ENCODE data around the gene DNAH14. TPM values are rescaled to one million over a fixed set of nuclear protein-coding genes. Genes with fewer than 3 reads are reported as not detected.
"Not testable (repeated sequence)": the region's sequence is repeated elsewhere in the genome, so short reads cannot be mapped to it uniquely, and the experiment has no call there.

DNAH14 gene
- total and polyA plus RNA-seq, 2 experiments from 2014 or later = 55.3 to 80.2 TPM

GRCh38 chr1:224880593-224881307 lies 48.7 kb upstream of the DNAH14 start:
- H3K9me2 ChIP-seq (ENCODE audit: insufficient read depth) = no peaks in the 10 kb centered on the region
- ATAC-seq (peak; percentile 95), DNase-seq (ENCODE audit: low spot score) (peak; percentile 93)
- Mint-ChIP-seq H3K27ac (peak overlapping the region; percentile 93), H3K27me3 (ENCODE audit: insufficient read depth, low read depth, poor library complexity) (peaks cover 13% of the 10 kb centered on the region), H3K4me1 (peaks cover 56% of the 10 kb centered on the region), H3K36me3 (ENCODE audit: low read depth) (peaks cover 11% of the 10 kb centered on the region), H3K9me3 (peaks cover 11% of the 10 kb centered on the region), H3K4me3 (peak overlapping the region; percentile 17)
- H2AFZ ChIP-seq = no peak overlapping the region
- peak overlapping the region; percentile 8; the same call in 1 of the 2 replicates for H3K4me3 ChIP-seq
- H4K20me1 ChIP-seq (replicated peaks; ENCODE audit: insufficient read depth) = no peaks in the 10 kb centered on the region
- H3F3A ChIP-seq (replicated peaks; ENCODE audit: low read depth) = no peaks in the 10 kb centered on the region
- H3K27ac ChIP-seq (ENCODE audit: low read depth) = peak overlapping the region; percentile 59
- 0 out of 2 replicates have a peak, but pooled peaks have one; percentile 9 for TF ChIP-seq CREB1 (CRISPR knock-in tag; IDR thresholded peaks at IDR 0.05; ENCODE audit: low read depth)
- TF ChIP-seq CTCF (conservative IDR thresholded peaks at IDR 0.05; ENCODE audit: low read depth in 2 of 2) = no peak
- no peaks in the 10 kb centered on the region for H3K36me3 ChIP-seq (ENCODE audit: insufficient read depth)
- H3K27me3 ChIP-seq (ENCODE audit: insufficient read depth) = no peaks in the 10 kb centered on the region
- H3K79me2 ChIP-seq (replicated peaks; ENCODE audit: insufficient read depth) = no peaks in the 10 kb centered on the region
- H3K4me2 ChIP-seq = peak overlapping the region; percentile 36; the same call in 1 of the 2 replicates
- peaks cover 45% of the 10 kb centered on the region for H3K4me1 ChIP-seq (ENCODE audit: insufficient read depth)

GRCh38 chr1:224881308-224881692 lies 48.2 kb upstream of the DNAH14 start:
- Mint-ChIP-seq H3K27ac (peak overlapping the region; percentile 93), H3K36me3 (ENCODE audit: low read depth) (peaks cover 16% of the 10 kb centered on the region), H3K4me3 (peak overlapping the region; percentile 17), H3K9me3 (peaks cover 16% of the 10 kb centered on the region), H3K4me1 (peaks cover 53% of the 10 kb centered on the region), H3K27me3 (ENCODE audit: insufficient read depth, low read depth, poor library complexity) (peaks cover 16% of the 10 kb centered on the region)
- not testable (repeated sequence) for DNase-seq (ENCODE audit: low spot score); H3F3A ChIP-seq (replicated peaks; ENCODE audit: low read depth); H3K36me3 ChIP-seq (ENCODE audit: insufficient read depth); H2AFZ ChIP-seq; H3K27me3 ChIP-seq (ENCODE audit: insufficient read depth); H3K9me2 ChIP-seq (ENCODE audit: insufficient read depth); H3K79me2 ChIP-seq (replicated peaks; ENCODE audit: insufficient read depth); H4K20me1 ChIP-seq (replicated peaks; ENCODE audit: insufficient read depth); ATAC-seq; H3K4me3 ChIP-seq
- H3K27ac ChIP-seq (ENCODE audit: low read depth) = peak overlapping the region; percentile 21
- 0 out of 2 replicates have a peak overlapping the region, but pooled peaks have one; percentile 3 for H3K4me2 ChIP-seq
- peaks cover 45% of the 10 kb centered on the region for H3K4me1 ChIP-seq (ENCODE audit: insufficient read depth)

GRCh38 chr1:224881762-224882211 lies 47.7 kb upstream of the DNAH14 start:
- no peaks in the 10 kb centered on the region for H3K36me3 ChIP-seq (ENCODE audit: insufficient read depth)
- no peaks in the 10 kb centered on the region for H3F3A ChIP-seq (replicated peaks; ENCODE audit: low read depth)
- Mint-ChIP-seq H3K4me3 (no peak overlapping the region; the same call in 2 of the 3 replicates), H3K27ac (no peak overlapping the region), H3K36me3 (ENCODE audit: low read depth) (peaks cover 20% of the 10 kb centered on the region), H3K9me3 (peaks cover 20% of the 10 kb centered on the region), H3K27me3 (ENCODE audit: insufficient read depth, low read depth, poor library complexity) (peaks cover 14% of the 10 kb centered on the region), H3K4me1 (peaks cover 53% of the 10 kb centered on the region)
- no peak overlapping the region for H2AFZ ChIP-seq
- peaks cover 45% of the 10 kb centered on the region for H3K4me1 ChIP-seq (ENCODE audit: insufficient read depth)
- H3K4me3 ChIP-seq = no peak overlapping the region
- no peaks in the 10 kb centered on the region for H3K27me3 ChIP-seq (ENCODE audit: insufficient read depth)
- H3K79me2 ChIP-seq (replicated peaks; ENCODE audit: insufficient read depth) = no peaks in the 10 kb centered on the region
- H3K4me2 ChIP-seq = no peak overlapping the region
- ATAC-seq (no peak), DNase-seq (ENCODE audit: low spot score) (no peak)
- H3K27ac ChIP-seq (ENCODE audit: low read depth) = 0 out of 2 replicates have a peak overlapping the region, but pooled peaks have one; percentile 56
- H3K9me2 ChIP-seq (ENCODE audit: insufficient read depth) = no peaks in the 10 kb centered on the region
- no peaks in the 10 kb centered on the region for H4K20me1 ChIP-seq (replicated peaks; ENCODE audit: insufficient read depth)
- TF ChIP-seq JUNB (IDR thresholded peaks at IDR 0.05; ENCODE audit: unreplicated experiment) = no peak
- TF ChIP-seq CREB1 (CRISPR knock-in tag; IDR thresholded peaks at IDR 0.05; ENCODE audit: low read depth) = no peak
- TF ChIP-seq EZH2 (IDR thresholded peaks at IDR 0.05; ENCODE audit: low read depth, unreplicated experiment) = no peak
- TF ChIP-seq ZNF462 (CRISPR knock-in tag; IDR thresholded peaks at IDR 0.05) = no peak

Data from GM23338 (cell line).